GM12892 (cell line): ENCODE data around the gene SMR3A.

Source experiments
- POLR2A ChIP-seq: IDR thresholded peaks from 2 replicates; pipeline ENCODE4 v1.6.1; 2011; ENCODE audit warnings: low read depth, low read length, control low read depth
- POLR2AphosphoS5 ChIP-seq: IDR thresholded peaks from 2 replicates; pipeline ENCODE4 v1.6.1; 2011; ENCODE audit warnings: low read depth, low read length, control low read depth

DNA sequence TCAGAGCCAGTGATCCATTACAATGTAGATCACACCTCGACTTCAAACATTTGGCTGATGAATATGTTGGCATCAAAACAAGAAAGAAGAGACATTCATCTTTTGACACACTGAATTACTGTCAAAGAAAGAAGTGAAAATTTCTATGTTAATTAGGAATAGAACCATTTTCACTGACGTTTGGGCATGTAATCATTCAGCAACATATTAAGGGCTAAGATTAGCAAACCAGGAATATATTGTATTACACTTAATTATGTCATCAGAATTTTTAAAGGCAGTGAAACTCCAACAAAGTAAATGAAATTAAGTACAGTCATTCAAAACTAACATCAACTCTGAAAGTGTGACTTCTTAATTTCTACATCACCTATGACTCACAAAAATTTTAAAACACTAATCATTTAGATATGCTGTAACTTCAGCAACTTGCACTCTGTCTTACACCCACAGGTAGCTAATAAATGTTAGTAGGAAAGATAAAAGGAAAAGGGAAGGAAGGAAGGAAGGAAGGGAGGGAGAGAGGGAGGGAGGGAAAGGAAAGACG is 1.4 kb upstream of the SMR3A start:
- TF ChIP-seq POLR2AphosphoS5 (no peak), POLR2A (no peak)
